ENCODE results near the gene TNFRSF18.

TNFRSF18 gene

GRCh38 chr1:1202831-1203560 lies 3.4 kb downstream of the TNFRSF18 start:
- DNase-seq, result no peak
- H3K4me1 ChIP-seq, result peaks cover 0 to 31% (median 20%) of the 10 kb centered on the region in 4 donors
- no peaks in the 10 kb centered on the region for H3K36me3 ChIP-seq
- H3K4me3 ChIP-seq, result no peak overlapping the region
- H3K9me3 ChIP-seq, result no peaks in the 10 kb centered on the region
- no peak for TF ChIP-seq CTCF (IDR thresholded peaks at IDR 0.05)
- peaks cover 0 to 92% of the 10 kb centered on the region in 2 donors for H3K27me3 ChIP-seq
- intact Hi-C loops (cut with DNase I; ENCODE audit: low total_unique reads), result no loop called here
- no peak overlapping the region for H3K27ac ChIP-seq

- Histone ChIP-seq H3K27me3 (peaks cover 0 to 78% of the 10 kb centered on the region in 2 donors), H3K9me3 (no peaks in the 10 kb centered on the region), H3K4me3 (peak overlapping the region; percentile 36 to 50), H3K4me1 (peaks cover 0 to 15% (median 12%) of the 10 kb centered on the region in 4 donors), H3K27ac (no peak overlapping the region), H3K36me3 (no peaks in the 10 kb centered on the region)
- intact Hi-C loops (cut with DNase I; ENCODE audit: low total_unique reads), result no loop called here
- no peak for DNase-seq
- TF ChIP-seq CTCF (IDR thresholded peaks at IDR 0.05), result no peak
Measured at GRCh38 chr1:1200876-1201810, 5.2 kb downstream of the TNFRSF18 start.

GRCh38 chr1:1199961-1200875 lies 6.2 kb downstream of the TNFRSF18 start:
- DNase-seq, result no peak
- TF ChIP-seq CTCF (IDR thresholded peaks at IDR 0.05), result no peak
- Histone ChIP-seq H3K36me3 (no peaks in the 10 kb centered on the region), H3K4me3 (no peak overlapping the region), H3K9me3 (peaks cover 0 to 3% (median 0%) of the 10 kb centered on the region in 3 donors), H3K27ac (no peak overlapping the region), H3K4me1 (peaks cover 0 to 10% (median 9%) of the 10 kb centered on the region in 4 donors), H3K27me3 (peaks cover 0 to 69% of the 10 kb centered on the region in 2 donors)
- intact Hi-C loops (cut with DNase I; ENCODE audit: low total_unique reads), result no loop called here

GRCh38 chr1:1199141-1199960 lies 7.0 kb downstream of the TNFRSF18 start:
- H3K9me3 ChIP-seq, result peaks cover 0 to 9% (median 0%) of the 10 kb centered on the region in 3 donors
- DNase-seq, result no peak
- intact Hi-C loops (cut with DNase I; ENCODE audit: low total_unique reads), result no loop called here
- TF ChIP-seq CTCF (IDR thresholded peaks at IDR 0.05), result no peak
- H3K27me3 ChIP-seq, result peaks cover 0 to 60% of the 10 kb centered on the region in 2 donors
- peaks cover 0 to 10% (median 9%) of the 10 kb centered on the region in 4 donors for H3K4me1 ChIP-seq
- no peak overlapping the region for H3K27ac ChIP-seq
- H3K36me3 ChIP-seq, result no peaks in the 10 kb centered on the region
- no peak overlapping the region for H3K4me3 ChIP-seq
